HG02610 (cell line): ENCODE results near the gene NUDC.
"Not testable (repeated sequence)": the region's sequence is repeated elsewhere in the genome, so short reads cannot be mapped to it uniquely, and the experiment has no call there.

ENCODE experiments used
- ATAC-seq: cut with Tn5 transposase; IDR thresholded peaks from one replicate; pipeline ENCODE4 v1.9.1; 2021; ENCODE audit warnings: mild to moderate bottlenecking, moderate library complexity; ENCODE audit not compliant: unreplicated experiment

Gene NUDC

GRCh38 chr1:26921540-26922430 is at the start of gene NUDC:
NUDC (plus strand) TSS chr1:26921743; CDS start chr1:26921849, 106 bp downstream.
- peak; percentile 93 for ATAC-seq

GRCh38 chr1:26873097-26873496 is 48.4 kb upstream of the NUDC start:
- not testable (repeated sequence) for ATAC-seq

- no peak for ATAC-seq
Observed at GRCh38 chr1:26874896-26875295, 46.6 kb upstream of the NUDC start.

GRCh38 chr1:26877326-26877725 is 44.2 kb upstream of the NUDC start:
- ATAC-seq: no peak

- no peak for ATAC-seq
Observed at GRCh38 chr1:26879793-26880192, 41.8 kb upstream of the NUDC start.

- ATAC-seq: not testable (repeated sequence)
Observed at GRCh38 chr1:26881611-26882010, 39.9 kb upstream of the NUDC start.

GRCh38 chr1:26882696-26883463 is 38.7 kb upstream of the NUDC start:
- no peak for ATAC-seq

- no peak for ATAC-seq
Observed at GRCh38 chr1:26887125-26887524, 34.4 kb upstream of the NUDC start.

GRCh38 chr1:26888231-26888630 is 33.3 kb upstream of the NUDC start:
- ATAC-seq: no peak

GRCh38 chr1:26889551-26890466 is 31.7 kb upstream of the NUDC start, which contains the start of gene GPN2:
GPN2 (minus strand) TSS chr1:26890283; CDS start chr1:26890096, 187 bp downstream.
- ATAC-seq: peak; percentile 87

GRCh38 chr1:26890467-26890796 is 31.1 kb upstream of the NUDC start:
- peak; percentile 24 for ATAC-seq

GRCh38 chr1:26894263-26894662 is 27.3 kb upstream of the NUDC start:
- ATAC-seq: no peak

GRCh38 chr1:26897351-26897750 is 24.2 kb upstream of the NUDC start:
- no peak for ATAC-seq

GRCh38 chr1:26900001-26900814 is 21.3 kb upstream of the NUDC start, which contains the start of gene GPATCH3:
GPATCH3 (minus strand) TSS chr1:26900467; CDS start chr1:26900442, 25 bp downstream.
- ATAC-seq: no peak

- ATAC-seq: no peak
Observed at GRCh38 chr1:26900815-26901511, 20.6 kb upstream of the NUDC start.

GRCh38 chr1:26907071-26907917 is 14.2 kb upstream of the NUDC start:
- ATAC-seq: no peak

GRCh38 chr1:26909951-26910342 is 11.6 kb upstream of the NUDC start:
- no peak for ATAC-seq
